Measurements from ENCODE around the gene GMDS.

GMDS gene

GRCh38 chr6:2245103-2245876, at the start of gene GMDS:
Gene GMDS (minus strand): TSS chr6:2245605.
- DNase-seq (ENCODE audit: low read depth), result peak; percentile 90
- peak within 1 kb of the TSS; percentile 81 for H3K4me3 ChIP-seq (ENCODE audit: low read length)
- TF ChIP-seq CTCF (IDR thresholded peaks at IDR 0.05; ENCODE audit: insufficient read depth, low read depth, low read length, missing control alignments), result no peak

DNA sequence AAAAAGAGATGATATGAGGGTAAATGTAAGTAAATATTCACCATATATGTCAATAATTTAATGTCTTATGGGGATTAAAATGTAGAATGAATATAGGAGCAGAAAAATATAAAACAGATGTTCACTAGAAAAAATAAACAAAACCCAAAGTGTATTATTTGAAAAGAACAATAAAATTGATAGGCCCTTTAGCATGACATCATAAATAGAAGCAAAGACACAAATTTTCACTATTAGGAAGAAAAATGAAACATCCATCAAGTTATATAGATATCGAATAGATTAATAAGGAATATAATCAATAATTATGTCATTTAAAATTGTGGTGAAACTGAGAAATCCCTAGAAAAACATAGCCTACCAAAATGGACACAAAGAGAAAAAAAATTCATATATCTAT, 40.1 kb upstream of the GMDS start:
- TF ChIP-seq CTCF (IDR thresholded peaks at IDR 0.05; ENCODE audit: insufficient read depth, low read depth, low read length, missing control alignments), result no peak
- no peak for DNase-seq (ENCODE audit: low read depth)

DNA sequence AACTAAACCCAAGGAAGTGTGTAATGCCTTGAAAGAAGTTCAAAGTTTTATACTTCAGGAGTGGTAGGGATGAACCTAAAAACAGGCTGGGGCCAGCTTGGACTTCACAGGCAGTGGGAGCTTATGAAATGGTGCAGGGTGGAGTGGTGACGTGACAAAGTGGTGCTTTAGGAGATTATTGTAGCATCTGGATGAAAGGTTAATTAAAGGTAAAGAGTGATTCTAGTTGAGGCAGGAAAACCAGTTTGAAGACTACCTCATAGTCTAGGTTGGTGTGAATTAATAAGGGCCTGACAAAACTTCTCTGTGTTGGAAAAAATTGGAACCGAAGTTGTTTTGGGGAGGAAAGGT, 30.5 kb upstream of the GMDS start:
- no peak overlapping the region for H3K4me3 ChIP-seq (ENCODE audit: low read length)
- TF ChIP-seq CTCF (IDR thresholded peaks at IDR 0.05; ENCODE audit: insufficient read depth, low read depth, low read length, missing control alignments), result no peak
- no peak for DNase-seq (ENCODE audit: low read depth)

More for the DNA sequence above, 40.1 kb upstream of the GMDS start:
- no peak overlapping the region for H3K4me3 ChIP-seq (ENCODE audit: low read length)

DNA sequence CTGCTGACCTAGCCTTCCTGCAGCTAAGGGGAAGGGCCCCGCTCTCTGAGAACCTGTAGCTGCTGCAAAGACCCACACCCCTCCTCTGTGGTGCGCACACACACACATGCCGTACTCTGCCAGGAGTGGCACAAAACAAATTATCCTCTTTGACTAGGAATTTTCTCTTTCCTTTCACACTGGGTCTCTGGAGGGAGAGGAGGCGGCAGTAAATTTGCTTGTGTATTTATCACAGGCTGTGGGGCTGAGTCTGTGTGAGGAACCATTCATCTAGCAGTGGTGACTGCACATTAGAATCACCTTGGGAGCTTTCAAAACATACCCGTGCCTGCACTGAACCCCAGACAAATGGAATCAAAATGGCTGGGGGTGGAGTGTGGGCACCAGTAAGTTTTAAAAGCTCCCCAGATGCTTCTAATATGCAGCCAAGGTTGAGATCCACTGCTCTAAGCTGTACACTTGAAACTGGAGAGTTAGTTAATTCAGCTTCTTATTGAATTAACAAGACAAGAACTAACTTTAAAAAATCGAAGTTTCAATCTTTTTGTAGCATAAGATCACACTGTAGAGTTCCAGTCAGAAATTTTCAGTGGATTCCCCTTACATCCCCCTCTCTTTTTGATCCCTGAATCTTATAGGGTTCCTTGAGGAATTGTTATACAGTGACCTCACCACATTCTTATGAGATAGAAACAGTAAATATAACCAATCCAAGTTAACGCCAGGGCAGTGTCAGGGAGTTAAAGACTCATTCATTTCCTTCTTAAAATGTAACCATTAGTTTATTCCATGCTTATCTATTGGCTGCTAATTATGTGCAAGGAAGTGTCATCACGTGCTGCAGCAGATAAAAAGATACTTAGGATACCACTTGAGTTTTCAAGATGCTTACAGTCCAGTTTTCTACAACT, 29.8 kb upstream of the GMDS start:
- DNase-seq (ENCODE audit: low read depth), result no peak

DNA sequence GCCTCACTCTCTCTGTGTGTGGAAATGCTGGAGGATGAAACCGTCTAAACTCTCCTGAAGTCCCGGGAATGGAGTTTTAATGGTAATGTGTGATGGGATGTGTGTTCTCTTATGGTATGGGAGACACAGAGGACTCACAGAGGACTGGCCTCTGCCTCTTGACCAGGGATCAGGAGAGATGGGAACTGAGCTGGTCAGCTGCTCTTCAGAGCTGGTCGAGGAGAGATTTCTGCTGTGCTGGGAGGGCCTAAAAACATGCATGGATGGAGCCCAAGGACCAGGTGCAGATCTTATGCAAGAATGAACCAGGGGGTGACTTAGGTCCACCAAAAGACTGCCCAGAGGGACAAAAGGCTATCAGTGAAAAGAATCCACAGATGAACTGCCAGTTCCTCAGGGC, 27.3 kb upstream of the GMDS start:
- H3K4me3 ChIP-seq (ENCODE audit: low read length), result no peak overlapping the region
- DNase-seq (ENCODE audit: low read depth), result no peak

More for the DNA sequence above, 29.8 kb upstream of the GMDS start:
- H3K4me3 ChIP-seq (ENCODE audit: low read length), result no peak overlapping the region
- TF ChIP-seq CTCF (IDR thresholded peaks at IDR 0.05; ENCODE audit: insufficient read depth, low read depth, low read length, missing control alignments), result no peak

DNA sequence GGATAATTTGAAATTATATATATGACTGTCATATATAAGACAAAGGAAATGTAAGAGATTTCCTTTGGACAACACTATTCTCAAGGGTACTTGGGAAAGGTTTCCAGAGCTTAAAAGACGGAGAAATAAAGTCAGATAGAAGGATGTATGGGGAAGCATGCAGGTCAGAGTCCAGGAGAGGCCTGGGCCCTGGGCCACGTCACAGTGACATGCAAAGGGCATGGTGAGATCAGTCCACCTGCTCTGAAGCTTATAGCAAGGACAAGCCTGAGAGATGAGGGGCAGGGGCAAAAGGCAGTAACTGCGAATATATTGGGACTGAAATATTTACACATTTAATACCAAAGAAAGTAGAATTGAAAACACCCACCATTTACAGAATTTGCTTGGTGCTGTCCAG, 24.6 kb upstream of the GMDS start:
- TF ChIP-seq CTCF (IDR thresholded peaks at IDR 0.05; ENCODE audit: insufficient read depth, low read depth, low read length, missing control alignments), result no peak
- H3K4me3 ChIP-seq (ENCODE audit: low read length), result no peak overlapping the region
- DNase-seq (ENCODE audit: low read depth), result no peak

More for the DNA sequence above, 27.3 kb upstream of the GMDS start:
- no peak for TF ChIP-seq CTCF (IDR thresholded peaks at IDR 0.05; ENCODE audit: insufficient read depth, low read depth, low read length, missing control alignments)

Measured in epithelial cell of esophagus (primary cell).